GM21515 (cell line): ENCODE results near the gene DUSP22.
"Not testable (repeated sequence)": the region's sequence is repeated elsewhere in the genome, so short reads cannot be mapped to it uniquely, and the experiment has no call there.

Source experiments
- ATAC-seq: cut with Tn5 transposase; IDR thresholded peaks from one replicate; pipeline ENCODE4 v1.9.1; 2021; ENCODE audit not compliant: unreplicated experiment

DUSP22 gene

GRCh38 chr6:291697-292505 is at the start of gene DUSP22:
Gene DUSP22 (plus strand): TSS chr6:292487. CDS start chr6:292540, 53 bp downstream.
- ATAC-seq: peak; percentile 37

- ATAC-seq: no peak
These were observed 45.9 kb upstream of the DUSP22 start for GRCh38 chr6:246352-246751.

DNA sequence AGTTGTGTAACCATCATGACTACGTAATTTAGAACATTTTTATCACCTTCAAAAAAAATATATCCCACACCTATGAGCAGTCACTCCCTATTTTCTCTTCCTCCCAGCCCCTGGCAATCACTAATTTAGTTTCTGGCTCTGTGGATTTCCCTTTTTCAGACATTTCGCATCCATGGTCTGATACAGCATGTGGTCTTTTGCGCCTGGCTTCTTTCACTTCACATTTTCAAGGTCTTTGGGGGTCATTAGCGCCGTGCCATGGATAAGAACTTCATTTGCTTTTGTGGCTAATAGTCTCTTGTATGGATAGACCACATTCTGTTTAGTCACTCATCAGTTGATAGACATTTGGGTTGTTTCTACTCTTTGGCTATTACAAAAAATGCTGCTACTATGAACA is 44.9 kb upstream of the DUSP22 start:
- no peak for ATAC-seq

GRCh38 chr6:248046-248445 is 44.2 kb upstream of the DUSP22 start:
- ATAC-seq: not testable (repeated sequence)

DNA sequence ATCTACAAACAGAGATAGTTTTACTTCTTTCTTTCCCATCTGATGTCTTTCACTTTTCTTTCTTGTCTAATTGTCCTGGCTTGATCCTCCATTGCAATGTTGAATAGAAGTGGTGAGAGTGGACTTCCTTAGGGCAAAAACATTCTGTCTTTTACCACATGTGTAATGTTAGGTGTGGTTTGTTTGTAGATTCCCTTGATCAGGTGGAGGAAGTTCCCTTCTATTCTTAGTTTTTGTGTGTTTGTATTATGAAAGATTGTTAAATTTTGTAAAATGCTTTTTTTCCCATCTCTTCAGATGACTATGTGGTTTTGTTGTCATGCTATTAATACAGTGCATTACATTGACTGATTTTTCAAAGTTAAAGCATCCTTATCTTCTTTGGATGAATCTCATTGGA is 41.6 kb upstream of the DUSP22 start:
- no peak for ATAC-seq

GRCh38 chr6:251920-252319 is 40.4 kb upstream of the DUSP22 start:
- no peak for ATAC-seq

DNA sequence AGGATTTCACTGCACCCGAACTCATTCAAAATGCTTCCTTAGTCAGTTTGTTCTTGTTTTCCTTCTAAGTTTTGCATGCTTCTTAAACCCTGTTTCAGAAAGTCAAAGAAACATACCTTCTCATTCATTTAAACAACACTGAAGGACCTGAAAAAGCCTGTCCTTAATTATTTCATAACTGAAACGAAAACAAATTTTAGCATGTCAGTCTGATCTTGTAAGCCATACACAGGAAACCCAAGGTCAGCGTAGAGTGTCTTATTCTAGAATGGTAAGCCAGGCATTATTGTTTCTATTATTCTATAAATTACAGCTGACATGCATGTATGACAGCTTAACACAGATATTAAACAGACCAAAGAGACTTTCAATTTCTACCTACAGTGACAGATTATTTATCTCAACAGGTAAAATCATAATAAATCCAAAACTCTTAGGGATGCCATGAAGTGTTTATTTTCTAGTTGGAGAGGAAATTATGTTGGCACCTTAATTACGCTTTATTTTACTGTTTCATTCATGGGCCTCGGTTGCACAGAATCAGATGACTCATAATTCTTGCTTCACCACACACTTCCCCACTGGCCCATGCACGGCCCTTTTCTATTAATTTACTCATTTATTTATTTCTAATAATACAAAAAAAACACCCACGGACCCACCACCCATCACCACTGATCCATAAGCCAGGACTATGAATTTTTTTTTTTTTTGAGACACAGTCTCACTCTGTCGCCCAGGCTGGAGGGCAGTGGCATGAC is 39.3 kb upstream of the DUSP22 start:
- no peak for ATAC-seq

GRCh38 chr6:254016-254415 is 38.3 kb upstream of the DUSP22 start:
- ATAC-seq: no peak

- ATAC-seq: no peak
These were observed 37.1 kb upstream of the DUSP22 start for GRCh38 chr6:255041-255750.

- ATAC-seq: no peak
These were observed 36.6 kb upstream of the DUSP22 start for GRCh38 chr6:255751-256083.

DNA sequence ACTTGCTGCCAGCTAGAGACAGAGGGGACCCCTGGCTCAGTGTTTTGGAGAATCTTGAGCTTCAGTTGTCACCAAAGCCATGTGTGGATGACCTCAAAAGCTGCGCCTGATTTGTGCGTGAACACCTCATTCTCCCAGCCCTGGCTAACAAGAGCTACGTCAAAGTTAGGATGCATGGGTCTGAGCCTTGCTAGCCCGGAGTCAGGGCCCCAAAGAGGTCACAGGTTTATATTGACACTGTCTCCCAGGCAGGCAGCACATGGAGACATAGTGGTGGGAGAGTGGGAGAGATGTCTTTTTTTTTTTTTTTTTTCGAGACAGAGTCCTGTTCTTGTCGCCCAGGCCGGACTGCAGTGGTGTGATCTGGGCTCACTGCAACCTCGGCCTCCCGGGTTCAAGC is 36.1 kb upstream of the DUSP22 start:
- ATAC-seq: no peak

GRCh38 chr6:257031-257725 is 35.1 kb upstream of the DUSP22 start:
- no peak for ATAC-seq

GRCh38 chr6:257774-258173 is 34.5 kb upstream of the DUSP22 start:
- ATAC-seq: no peak

DNA sequence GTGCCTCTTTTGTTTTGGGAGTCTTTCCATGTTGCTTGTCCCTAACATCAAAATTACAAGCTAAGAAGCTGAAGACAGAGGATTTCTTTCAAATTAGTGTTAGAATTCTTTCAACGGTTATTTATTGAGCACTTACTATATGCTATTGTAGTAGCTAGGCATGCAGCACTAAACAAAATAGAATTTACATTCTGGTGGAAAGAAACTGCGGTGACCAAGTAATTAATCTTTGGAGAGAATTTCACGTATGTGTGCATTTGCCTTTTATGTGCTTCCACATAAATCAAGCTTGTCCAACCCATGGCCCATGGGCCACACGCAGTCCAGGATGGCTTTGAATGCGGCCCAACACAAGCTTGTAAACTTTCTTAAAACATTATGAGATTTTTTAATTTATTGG is 33.0 kb upstream of the DUSP22 start:
- ATAC-seq: no peak

DNA sequence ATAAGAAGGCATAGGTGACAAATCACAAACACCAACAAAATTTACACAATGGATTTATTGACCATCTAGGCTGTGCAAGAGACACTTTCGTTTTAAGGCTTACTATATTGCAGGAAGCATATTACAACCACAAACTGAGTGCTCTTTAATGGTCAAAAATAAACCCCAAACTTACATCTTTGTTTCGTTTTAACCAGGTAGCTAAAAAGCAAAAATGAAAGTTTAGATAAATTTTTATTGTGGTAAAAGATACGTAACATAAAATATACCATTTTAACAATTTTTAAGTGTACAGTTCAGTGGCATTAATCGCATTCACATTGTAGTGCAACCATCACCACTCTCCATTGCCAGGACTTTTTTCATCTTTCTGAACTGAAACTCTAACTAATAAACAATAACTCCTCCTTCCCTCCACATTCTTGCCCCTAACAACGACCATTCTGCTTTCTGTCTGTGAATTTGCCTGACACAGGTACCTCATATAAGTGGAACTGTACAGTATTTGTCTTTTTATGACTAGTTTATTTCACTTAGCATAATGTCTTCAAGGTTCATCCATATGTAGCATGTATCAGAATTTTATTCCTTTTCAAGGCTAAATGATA is 32.3 kb upstream of the DUSP22 start:
- peak; percentile 77 for ATAC-seq

- ATAC-seq: no peak
These were observed 27.7 kb upstream of the DUSP22 start for GRCh38 chr6:264626-265025.

DNA sequence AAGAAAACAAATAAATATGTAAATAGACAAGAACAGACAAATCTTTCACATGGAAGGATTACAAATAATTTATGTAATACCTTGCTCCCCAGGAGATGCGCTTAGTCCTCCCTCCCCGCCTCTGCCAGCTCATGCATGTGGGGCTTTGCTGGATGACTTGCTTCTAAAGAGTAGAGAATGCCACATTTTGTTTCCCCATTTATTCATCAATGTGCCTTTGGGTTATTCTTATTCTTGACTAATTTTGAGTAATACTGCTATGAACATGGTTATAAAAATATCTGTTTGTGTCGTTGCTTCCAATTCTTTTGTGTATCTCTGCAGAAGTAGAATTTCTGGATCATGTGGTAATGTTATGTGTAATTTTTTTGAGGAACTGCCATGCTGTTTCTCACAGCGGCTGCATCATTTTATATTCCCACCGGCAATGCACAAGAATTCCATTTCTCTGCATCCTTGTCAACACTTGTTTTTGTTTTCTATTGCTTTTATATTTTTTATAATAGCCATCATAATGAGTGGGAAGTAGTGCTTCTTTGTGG is 23.8 kb upstream of the DUSP22 start:
- ATAC-seq: no peak

- ATAC-seq: no peak
These were observed 18.7 kb upstream of the DUSP22 start for GRCh38 chr6:273551-274058.

DNA sequence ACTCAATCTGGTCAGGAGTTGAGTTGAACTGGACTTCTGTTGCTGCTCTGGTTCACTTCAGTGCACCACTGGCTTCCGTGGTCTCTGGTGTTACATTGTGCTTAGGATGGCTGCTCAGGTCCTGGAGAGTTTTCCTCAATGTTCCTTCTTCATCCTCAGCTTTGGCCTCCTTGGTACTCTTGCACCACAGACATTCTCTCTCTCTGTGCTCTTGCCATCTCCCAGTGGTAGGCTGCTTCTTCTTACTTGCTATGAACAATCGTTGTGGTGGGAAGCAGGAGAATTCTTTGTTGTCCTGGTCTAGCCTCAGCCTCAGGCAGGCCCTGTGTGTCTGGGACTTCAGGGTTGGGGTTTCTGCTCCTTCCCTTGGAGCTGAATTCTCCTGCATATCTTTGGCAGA is 14.5 kb upstream of the DUSP22 start:
- no peak for ATAC-seq

- no peak for ATAC-seq
These were observed 13.8 kb upstream of the DUSP22 start for GRCh38 chr6:278494-278893.
